T-cell (primary cell): Measurements from ENCODE around the gene UBA52. TPM values are rescaled to one million over a fixed set of nuclear protein-coding genes. Genes with fewer than 3 reads are reported as not detected.
"Not testable (repeated sequence)": the region's sequence is repeated elsewhere in the genome, so short reads cannot be mapped to it uniquely, and the experiment has no call there.

Source experiments
- ATAC-seq, 4 experiments: fragments of 200-7000 bp in 3 of 4; fragments of 150-1000 bp in 1 of 4; cut with Tn5 transposase; replicated peaks in 1 of 4; 1 replicate in 3 of 4; 2 replicates in 1 of 4; pipeline ENCODE4 v1.10.0; 2021; ENCODE audit warnings: moderate library complexity in 3 of 4, mild to moderate bottlenecking in 2 of 4, moderate number of reproducible peaks in 1 of 4
- CTCF ChIA-PET, 2 donors: fragments of 300-600 bp; sonication (Branson Sonifier 250); formaldehyde crosslinking; loops; one replicate each; lab custom pipeline; 2022; ENCODE audit warnings: antibody characterized with exemption in 2 of 2; lab: Charles Lee
- POLR2A ChIA-PET, 2 donors: fragments of 300-600 bp; sonication (Branson Sonifier 250); formaldehyde crosslinking; loops; one replicate each; lab custom pipeline; 2022; ENCODE audit warnings: antibody characterized with exemption in 2 of 2; lab: Charles Lee
- DNase-seq, 35 experiments: peaks; one replicate each; pipeline versions ENCODE4 v3.0.0 to v3.0.0-alpha.2; 2013 to 2023
- H3K27ac ChIP-seq: one replicate; pipeline ENCODE4 v1.5.1; 2013; ENCODE audit warnings: low read length
- H3K27me3 ChIP-seq, 2 experiments: replicated peaks in 1 of 2; 1 replicate in 1 of 2; 2 replicates in 1 of 2; pipeline versions ENCODE4 v1.6.1 to v1.7.0; 2013; ENCODE audit warnings: low read length in 1 of 2, mixed read lengths in 1 of 2; ENCODE audit not compliant: control insufficient read depth in 2 of 2, insufficient read depth in 2 of 2; ENCODE audit errors: extremely low read depth in 1 of 2
- H3K36me3 ChIP-seq, 2 donors: 1 replicate in 1 of 2; 2 replicates in 1 of 2; pipeline versions ENCODE4 v1.6.1 to v1.7.0; 2013; ENCODE audit warnings: low read length in 1 of 2; ENCODE audit not compliant: control insufficient read depth in 2 of 2, insufficient read depth in 1 of 2; ENCODE audit errors: extremely low read depth in 1 of 2
- H3K4me1 ChIP-seq, 2 experiments: 1 replicate in 1 of 2; 2 replicates in 1 of 2; pipeline versions ENCODE4 v1.6.1 to v1.7.0; 2013; ENCODE audit warnings: low read length in 2 of 2, mixed read lengths in 1 of 2; ENCODE audit not compliant: insufficient read depth in 2 of 2, control insufficient read depth in 1 of 2; ENCODE audit errors: extremely low read depth in 1 of 2
- H3K4me3 ChIP-seq, 2 donors: 1 replicate in 1 of 2; 2 replicates in 1 of 2; pipeline versions ENCODE4 v1.5.1 to v1.7.0; 2013; ENCODE audit warnings: mild to moderate bottlenecking in 2 of 2, low read length in 1 of 2, moderate library complexity in 1 of 2; ENCODE audit not compliant: control insufficient read depth in 1 of 2; ENCODE audit errors: extremely low read depth in 1 of 2
- H3K9me3 ChIP-seq: 2 replicates; pipeline ENCODE4 v1.7.0; 2013
- H3K27ac Mint-ChIP-seq, 2 donors: one replicate each; pipeline ENCODE4 v1.8.0; 2020 to 2021; ENCODE audit warnings: mild to moderate bottlenecking in 2 of 2, mixed read lengths in 2 of 2
- H3K27me3 Mint-ChIP-seq, 2 donors: one replicate each; pipeline ENCODE4 v1.8.0; 2021 to 2022; ENCODE audit warnings: mixed read lengths in 2 of 2
- H3K36me3 Mint-ChIP-seq: one replicate; pipeline ENCODE4 v1.8.0; 2021; ENCODE audit warnings: mixed read lengths
- H3K4me1 Mint-ChIP-seq, 3 donors: one replicate each; pipeline ENCODE4 v1.8.0; 2020 to 2022; ENCODE audit warnings: mixed read lengths in 3 of 3, mild to moderate bottlenecking in 1 of 3
- H3K4me3 Mint-ChIP-seq, 3 donors: one replicate each; pipeline ENCODE4 v1.8.0; 2020 to 2022; ENCODE audit warnings: mild to moderate bottlenecking in 3 of 3, mixed read lengths in 3 of 3, moderate library complexity in 3 of 3
- H3K9me3 Mint-ChIP-seq, 3 donors: one replicate each; pipeline ENCODE4 v1.8.0; 2020 to 2022; ENCODE audit warnings: mixed read lengths in 3 of 3
- WGBS: methylation state at CpG from one replicate; pipeline ENCODE4 v1.1.5; 2013; ENCODE audit warnings: missing lambda C conversion rate; ENCODE audit not compliant: insufficient coverage; 5-methylcytosine and 5-hydroxymethylcytosine counted together
- total RNA-seq, 35 experiments: library from RNA in 6 of 35; stranded (reverse) in 6 of 35; fragments of 120-200 nt in 1 of 35; gene quantifications; one replicate each; pipeline versions ENCODE4 v1.2.1 to v1.2.4 and lab custom pipeline; 2013 to 2026

Gene UBA52
- total RNA-seq, 5 donors from 2014 or later (not counting 1 experiment from before 2014, with no cell fraction given), result 1,917 to 2,053 (median 1,972) TPM

GRCh38 chr19:18538115-18538514 is 33.5 kb upstream of the UBA52 start:
- Histone ChIP-seq H3K4me3 (no peak overlapping the region), H3K4me1 (peaks cover 0 to 19% of the 10 kb centered on the region in 2 experiments), H3K27ac (no peak overlapping the region), H3K27me3 (no peaks in the 10 kb centered on the region), H3K36me3 (peaks cover 11 to 47% of the 10 kb centered on the region in 2 donors), H3K9me3 (no peaks in the 10 kb centered on the region)
- Mint-ChIP-seq H3K27ac (peak overlapping the region in 1 of 2 donors; percentile 31), H3K27me3 (no peaks in the 10 kb centered on the region), H3K9me3 (no peaks in the 10 kb centered on the region), H3K4me1 (peaks cover 11 to 20% (median 18%) of the 10 kb centered on the region in 3 donors), H3K36me3 (peaks cover 22% of the 10 kb centered on the region), H3K4me3 (no peak overlapping the region)
- no peak for DNase-seq
- 96% methylated on average over 21 of the region's 22 CpGs for WGBS
- CTCF ChIA-PET, result no interaction called here
- POLR2A ChIA-PET, result interaction anchor here in 1 of 2 donors (0.6 to 0.7 kb wide), 2 partner anchors 29 to 39 kb away, joined by 4 to 8 read pairs; no protein-coding TSS in a partner anchor
- no peak for ATAC-seq

DNA sequence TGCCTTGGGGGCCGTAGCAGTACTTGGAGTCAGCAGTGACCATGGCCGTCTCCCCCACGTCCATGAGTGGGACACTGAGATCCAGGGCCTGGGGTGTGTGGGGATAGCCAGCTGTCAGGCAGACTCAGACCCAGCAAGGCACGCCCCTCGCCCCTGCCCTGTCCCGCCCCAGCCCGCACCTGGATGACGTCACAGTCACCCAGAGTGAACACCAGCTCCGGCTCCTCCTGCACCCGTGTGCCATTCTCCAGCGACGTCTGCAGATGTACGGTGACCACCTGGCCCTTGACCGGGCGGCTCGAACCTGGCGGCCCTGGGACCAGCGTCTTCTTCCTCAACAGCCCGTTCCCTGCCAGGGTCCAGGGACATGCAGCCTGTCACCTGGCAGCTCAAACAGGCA is 32.3 kb upstream of the UBA52 start:
- Mint-ChIP-seq H3K36me3 (peaks cover 19% of the 10 kb centered on the region), H3K27ac (no peak overlapping the region)

DNA sequence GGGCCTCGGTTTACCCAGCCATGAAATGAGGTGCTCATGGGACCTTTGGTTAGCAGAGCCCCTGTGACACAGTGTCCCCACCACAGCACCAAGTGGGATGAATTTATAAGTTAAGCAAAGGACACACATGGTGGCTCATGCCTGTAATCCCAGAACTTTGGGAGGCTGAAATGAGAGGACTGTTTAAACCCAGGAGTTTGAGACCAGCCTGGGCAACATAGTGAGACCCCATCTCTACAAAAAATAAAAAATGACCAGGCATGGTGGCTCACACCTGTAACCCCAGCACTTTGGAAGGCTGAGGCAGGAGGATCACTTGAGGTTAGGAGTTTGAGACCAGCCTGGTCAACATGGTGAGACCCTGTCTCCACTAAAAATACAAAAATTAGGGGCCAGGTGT is 31.5 kb upstream of the UBA52 start:
- H3K27me3 ChIP-seq, H3K27me3 Mint-ChIP-seq, H3K4me3 ChIP-seq, DNase-seq, H3K9me3 ChIP-seq, H3K4me3 Mint-ChIP-seq, H3K27ac Mint-ChIP-seq, POLR2A ChIA-PET, H3K27ac ChIP-seq, ATAC-seq, H3K9me3 Mint-ChIP-seq: not testable (repeated sequence)
- CTCF ChIA-PET, result interaction anchor here in 1 of 2 donors (0.7 kb wide), 1 partner anchor 54 kb away, joined by 3 read pairs; no protein-coding TSS in a partner anchor
- Mint-ChIP-seq H3K4me1 (peaks cover 19 to 34% (median 27%) of the 10 kb centered on the region in 3 donors), H3K36me3 (peaks cover 17% of the 10 kb centered on the region)
- Histone ChIP-seq H3K36me3 (peaks cover 9 to 46% of the 10 kb centered on the region in 2 donors), H3K4me1 (peaks cover 4 to 28% of the 10 kb centered on the region in 2 experiments)
- WGBS, result no CpG with 5 or more reads among the region's 1 CpG

More for the DNA sequence above, 32.3 kb upstream of the UBA52 start:
- Histone ChIP-seq H3K9me3 (no peaks in the 10 kb centered on the region), H3K4me1 (peaks cover 4 to 26% of the 10 kb centered on the region in 2 experiments), H3K4me3 (no peak overlapping the region), H3K27ac (no peak overlapping the region), H3K27me3 (no peaks in the 10 kb centered on the region), H3K36me3 (peaks cover 9 to 46% of the 10 kb centered on the region in 2 donors)
- Mint-ChIP-seq H3K4me1 (peaks cover 18 to 27% (median 24%) of the 10 kb centered on the region in 3 donors), H3K4me3 (no peak overlapping the region), H3K27me3 (no peaks in the 10 kb centered on the region), H3K9me3 (no peaks in the 10 kb centered on the region)
- CTCF ChIA-PET, result interaction anchor here in 1 of 2 donors (0.6 to 0.7 kb wide), 2 partner anchors 20 to 308 kb away, joined by 3 read pairs; no protein-coding TSS in a partner anchor
- ATAC-seq, result no peak
- POLR2A ChIA-PET, result interaction anchor here in 1 of 2 donors (0.5 kb wide), 1 partner anchor 28 kb away, joined by 4 read pairs; no protein-coding TSS in a partner anchor
- WGBS, result 97% methylated on average over 19 of the region's 19 CpGs
- no peak for DNase-seq

GRCh38 chr19:18541258-18541991 is 30.2 kb upstream of the UBA52 start:
- CTCF ChIA-PET, result no interaction called here

DNA sequence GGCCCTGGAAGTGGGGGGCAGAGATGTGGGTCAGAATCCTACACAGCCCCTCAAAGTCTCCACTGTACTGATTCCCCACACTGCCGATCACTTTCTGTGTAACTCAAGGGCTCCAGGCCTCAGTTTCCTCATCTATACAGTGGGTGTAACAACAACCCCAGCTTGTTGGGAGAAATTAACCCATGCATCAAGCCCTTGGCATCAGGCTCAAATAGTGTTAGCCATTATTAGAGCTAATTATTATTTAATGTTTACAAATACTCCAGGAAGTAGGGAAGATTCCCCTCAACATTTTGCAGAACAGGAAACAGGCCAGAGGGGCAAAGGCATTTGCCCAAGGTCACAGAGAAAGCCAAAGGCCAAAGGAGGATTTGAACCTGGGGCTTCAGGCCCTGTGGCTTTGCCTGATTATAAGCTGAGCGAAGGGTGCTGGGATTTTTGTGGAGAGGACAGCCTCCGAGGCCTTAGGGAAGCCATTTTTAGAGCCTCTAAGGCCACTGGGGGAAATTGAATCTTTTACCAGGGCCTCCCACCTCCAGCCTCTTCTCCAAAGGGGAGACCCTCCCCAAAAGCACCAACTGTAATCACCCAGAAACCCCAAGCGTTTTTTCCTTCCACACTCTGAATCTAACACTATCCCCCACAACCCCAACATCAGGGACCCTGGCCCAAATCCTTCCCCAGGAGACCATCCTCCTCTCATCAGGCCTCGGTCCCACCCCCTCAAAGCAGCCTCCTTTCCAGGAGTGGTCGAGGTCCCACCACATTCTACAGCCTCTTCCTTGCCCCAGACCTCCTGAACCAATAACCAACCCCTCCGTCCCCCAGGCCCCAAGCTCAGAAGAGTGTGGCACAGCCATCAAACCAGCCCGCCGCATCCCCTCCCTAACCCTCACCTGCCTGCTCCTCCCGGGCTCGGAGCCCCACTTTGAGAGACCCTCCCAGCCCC is 29.4 kb upstream of the UBA52 start:
- Histone ChIP-seq H3K27ac (peak overlapping the region; percentile 76), H3K9me3 (no peaks in the 10 kb centered on the region), H3K4me3 (peak overlapping the region; percentile 30 to 73), H3K27me3 (peaks cover 0 to 3% of the 10 kb centered on the region in 2 experiments), H3K4me1 (peaks cover 4 to 28% of the 10 kb centered on the region in 2 experiments), H3K36me3 (peaks cover 6 to 31% of the 10 kb centered on the region in 2 donors)
- no peaks in the 10 kb centered on the region for H3K9me3 Mint-ChIP-seq
- H3K27me3 Mint-ChIP-seq, result no peaks in the 10 kb centered on the region
- peak overlapping the region; percentile 91 to 92 for H3K27ac Mint-ChIP-seq
- 16% methylated on average over 7 of the region's 11 CpGs for WGBS
- peaks cover 19 to 32% (median 27%) of the 10 kb centered on the region in 3 donors for H3K4me1 Mint-ChIP-seq
- CTCF ChIA-PET, result interaction anchor here (0.6 to 0.9 kb wide), 3 partner anchors 15 to 131 kb away, joined by 3 to 5 read pairs (median 3); partner anchors contain the start of gene KXD1 (in 1 of the 2)
- DNase-seq, result peak in 1 of 35 experiments; percentile 7
- peak in 2 of 4 experiments; percentile 0 to 1 for ATAC-seq
- POLR2A ChIA-PET, result no interaction called here
- H3K4me3 Mint-ChIP-seq, result peak overlapping the region; percentile 83 to 89 (median 85)
- peaks cover 4% of the 10 kb centered on the region for H3K36me3 Mint-ChIP-seq

More at GRCh38 chr19:18541258-18541991, 30.2 kb upstream of the UBA52 start:
- Mint-ChIP-seq H3K9me3 (no peaks in the 10 kb centered on the region), H3K27me3 (no peaks in the 10 kb centered on the region), H3K27ac (peak overlapping the region; percentile 66 to 92), H3K36me3 (peaks cover 8% of the 10 kb centered on the region), H3K4me1 (peaks cover 19 to 34% (median 27%) of the 10 kb centered on the region in 3 donors), H3K4me3 (peak overlapping the region; percentile 83 to 89 (median 85))
- Histone ChIP-seq H3K27ac (peak overlapping the region; percentile 76), H3K4me3 (no peak overlapping the region), H3K9me3 (no peaks in the 10 kb centered on the region), H3K36me3 (peaks cover 9 to 38% of the 10 kb centered on the region in 2 donors), H3K27me3 (peaks cover 0 to 2% of the 10 kb centered on the region in 2 experiments), H3K4me1 (peaks cover 4 to 28% of the 10 kb centered on the region in 2 experiments)
- ATAC-seq, result no peak
- WGBS, result 89% methylated on average over 9 of the region's 21 CpGs
- POLR2A ChIA-PET, result no interaction called here
- no peak for DNase-seq
